HG02798 (cell line): Measurements from ENCODE around the gene CTH.
"Not testable (repeated sequence)": the region's sequence is repeated elsewhere in the genome, so short reads cannot be mapped to it uniquely, and the experiment has no call there.

Experiments used
- ATAC-seq: cut with Tn5 transposase; IDR thresholded peaks from one replicate; pipeline ENCODE4 v1.9.1; 2021; ENCODE audit warnings: mild to moderate bottlenecking; ENCODE audit not compliant: unreplicated experiment, poor library complexity

The CTH gene

GRCh38 chr1:70449049-70449448 is 38.0 kb downstream of the CTH start:
- no peak for ATAC-seq

- not testable (repeated sequence) for ATAC-seq
Measured at GRCh38 chr1:70452164-70452939, 41.3 kb downstream of the CTH start.

GRCh38 chr1:70455291-70455690 is 44.2 kb downstream of the CTH start:
- no peak for ATAC-seq

GRCh38 chr1:70458131-70458530 is 47.1 kb downstream of the CTH start:
- ATAC-seq: no peak

- no peak for ATAC-seq
Measured at GRCh38 chr1:70459496-70460225, 48.6 kb downstream of the CTH start.

GRCh38 chr1:70460740-70461713 is 50.0 kb downstream of the CTH start:
- ATAC-seq: not testable (repeated sequence)

- no peak for ATAC-seq
Measured at GRCh38 chr1:70462611-70463010, 51.5 kb downstream of the CTH start.

GRCh38 chr1:70465911-70466310 is 54.8 kb downstream of the CTH start:
- no peak for ATAC-seq

GRCh38 chr1:70467531-70467930 is 56.5 kb downstream of the CTH start:
- ATAC-seq: no peak

- no peak for ATAC-seq
Measured at GRCh38 chr1:70468180-70468579, 57.1 kb downstream of the CTH start.

GRCh38 chr1:70469184-70469583 is 58.1 kb downstream of the CTH start:
- not testable (repeated sequence) for ATAC-seq

- no peak for ATAC-seq
Measured at GRCh38 chr1:70475023-70475422, 64.0 kb downstream of the CTH start.

- ATAC-seq: no peak
Measured at GRCh38 chr1:70477090-70477489, 66.0 kb downstream of the CTH start.

GRCh38 chr1:70477905-70478304 is 66.8 kb downstream of the CTH start:
- ATAC-seq: not testable (repeated sequence)

- no peak for ATAC-seq
Measured at GRCh38 chr1:70483342-70483741, 72.3 kb downstream of the CTH start.

- ATAC-seq: peak; percentile 46
Measured at GRCh38 chr1:70485624-70486023, 74.6 kb downstream of the CTH start.

- no peak for ATAC-seq
Measured at GRCh38 chr1:70486676-70487458, 75.8 kb downstream of the CTH start.

GRCh38 chr1:70487459-70487815 is 76.4 kb downstream of the CTH start:
- ATAC-seq: no peak

- peak; percentile 81 for ATAC-seq
Measured at GRCh38 chr1:70487910-70488665, 77.0 kb downstream of the CTH start.
